ENCODE measurements around the gene HOXA7.

The HOXA7 gene

DNA sequence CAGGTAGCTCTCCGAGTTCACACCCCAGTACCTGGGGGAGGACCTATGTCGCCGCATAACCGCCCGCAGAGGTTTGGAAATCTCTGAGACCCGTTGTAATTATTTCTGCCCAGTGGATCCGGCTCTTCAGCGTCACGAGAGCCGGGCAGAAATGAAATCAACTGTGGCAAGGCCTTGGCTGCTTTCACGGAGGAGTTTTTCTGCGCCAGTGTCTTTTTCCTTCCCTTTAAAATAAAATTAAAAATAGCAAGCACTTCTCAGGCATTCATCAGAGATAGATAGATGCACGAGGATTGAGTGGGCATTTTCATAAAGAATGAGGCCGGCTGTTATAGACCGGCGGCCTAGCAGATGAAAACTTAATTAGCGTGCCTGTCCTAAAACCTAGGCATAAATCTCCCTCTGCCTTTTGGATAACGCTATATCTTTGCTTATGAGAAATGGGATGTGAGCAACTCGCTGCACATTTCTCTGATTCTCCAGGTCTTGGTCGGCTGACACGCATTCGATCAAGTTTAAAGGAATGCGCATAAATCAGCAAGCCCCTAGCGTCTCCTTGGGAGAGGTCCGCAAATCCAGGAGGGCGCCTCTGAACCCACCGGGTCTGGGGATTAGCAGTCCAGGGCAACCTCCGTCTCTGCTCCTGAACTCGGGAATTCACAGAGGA is 37.0 kb upstream of the HOXA7 start:
- no peak for DNase-seq

DNA sequence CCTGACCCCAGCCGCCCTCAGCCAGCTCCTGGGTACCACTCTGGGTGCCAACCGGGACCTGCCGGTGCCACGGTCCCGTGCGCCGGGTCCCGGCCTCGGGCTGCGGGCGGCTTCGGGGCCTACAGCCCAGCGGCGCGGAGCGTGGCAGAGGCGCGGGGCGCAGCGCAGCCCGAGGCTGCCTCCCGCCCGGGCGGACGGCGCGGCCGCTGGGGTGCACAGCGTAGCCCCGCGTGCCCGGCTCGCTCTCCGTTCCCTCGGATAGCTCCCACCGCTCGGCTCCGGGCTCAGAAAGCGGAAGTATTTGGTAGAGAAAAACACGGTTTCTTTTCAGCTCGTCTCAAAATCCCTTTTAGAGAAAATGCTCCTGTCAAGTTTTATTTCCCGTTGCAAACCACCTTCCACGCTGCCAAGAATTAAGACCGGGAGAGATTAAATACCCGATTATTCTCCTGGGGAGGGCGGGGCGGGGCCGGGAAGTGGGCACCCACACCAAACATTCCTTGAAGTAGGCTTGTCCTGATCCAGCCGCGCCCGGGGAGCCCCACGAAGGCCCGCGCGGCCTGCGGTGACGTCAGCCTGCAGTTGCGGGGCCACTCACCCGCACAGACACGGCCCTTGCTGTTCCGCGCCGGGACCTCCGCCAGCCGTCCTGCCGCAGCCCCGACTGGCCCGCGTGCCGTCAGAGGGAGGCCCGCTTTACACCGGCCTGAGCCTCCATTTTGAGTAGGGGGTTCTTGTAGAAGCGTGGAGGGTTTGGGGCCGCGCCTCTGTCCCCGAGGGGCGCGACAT is 36.3 kb upstream of the HOXA7 start:
- no peak for DNase-seq

DNA sequence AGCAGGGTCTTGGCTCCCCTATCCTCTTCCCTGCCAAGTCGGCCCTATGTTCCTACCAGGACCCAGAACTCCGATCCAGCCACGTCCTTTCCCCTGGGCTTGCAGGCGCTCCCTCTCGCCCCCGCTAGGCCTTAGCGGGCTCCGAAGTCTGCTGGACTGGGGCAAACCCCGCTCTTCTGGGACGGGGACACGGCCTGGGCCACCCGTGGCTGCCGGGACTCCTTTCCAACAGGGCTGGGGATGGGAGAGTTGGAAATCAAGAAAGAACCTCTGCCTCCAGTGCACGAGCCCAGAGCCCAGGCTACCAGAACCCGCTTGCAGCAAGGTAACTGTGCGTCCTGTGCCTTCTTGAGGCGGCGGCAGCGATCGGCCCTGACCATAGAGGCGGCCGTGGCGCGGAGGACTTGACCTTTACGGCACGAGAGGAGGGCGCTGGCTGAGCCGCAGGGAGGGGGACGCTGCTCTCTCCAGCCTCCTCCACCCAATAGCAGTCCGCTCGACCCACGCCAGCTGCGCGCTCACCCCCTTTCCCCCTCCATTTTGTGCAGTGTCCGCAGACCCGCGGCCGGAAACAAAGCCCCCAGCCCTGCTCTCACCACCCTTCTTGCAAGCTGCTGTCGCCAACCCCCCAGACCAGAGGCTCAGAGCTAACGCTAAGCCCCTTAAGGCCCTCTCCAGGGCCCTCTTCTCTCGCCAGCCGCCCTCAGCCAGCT is 35.5 kb upstream of the HOXA7 start:
- no peak for DNase-seq

DNA sequence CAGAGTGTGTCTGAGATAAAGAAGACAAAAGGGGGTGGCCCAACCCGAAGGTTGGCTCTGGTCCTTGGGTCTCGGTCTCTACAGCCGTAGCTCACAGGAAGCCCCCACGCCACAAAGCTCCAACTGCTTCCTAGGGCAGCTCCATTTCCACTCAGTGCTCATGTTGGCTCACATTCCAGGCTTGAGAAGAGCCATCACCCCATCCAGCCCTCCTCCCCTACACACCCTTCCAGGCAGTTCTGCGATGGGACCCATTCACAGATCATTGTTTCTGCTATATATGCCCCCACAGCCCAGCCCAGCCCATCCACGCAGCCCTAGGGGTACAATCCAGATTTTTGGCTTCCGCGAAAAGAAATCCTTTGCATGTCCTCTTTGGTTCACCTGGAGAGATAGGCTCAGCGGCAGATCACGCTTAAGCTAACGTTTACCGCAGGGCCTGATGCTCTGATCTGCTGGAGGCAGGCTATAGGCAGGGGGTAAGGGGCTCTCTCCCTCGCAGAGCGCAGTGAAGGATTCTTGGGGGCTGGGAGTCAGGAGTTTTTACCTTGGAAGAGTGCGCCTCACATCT is 34.8 kb upstream of the HOXA7 start:
- DNase-seq: no peak

DNA sequence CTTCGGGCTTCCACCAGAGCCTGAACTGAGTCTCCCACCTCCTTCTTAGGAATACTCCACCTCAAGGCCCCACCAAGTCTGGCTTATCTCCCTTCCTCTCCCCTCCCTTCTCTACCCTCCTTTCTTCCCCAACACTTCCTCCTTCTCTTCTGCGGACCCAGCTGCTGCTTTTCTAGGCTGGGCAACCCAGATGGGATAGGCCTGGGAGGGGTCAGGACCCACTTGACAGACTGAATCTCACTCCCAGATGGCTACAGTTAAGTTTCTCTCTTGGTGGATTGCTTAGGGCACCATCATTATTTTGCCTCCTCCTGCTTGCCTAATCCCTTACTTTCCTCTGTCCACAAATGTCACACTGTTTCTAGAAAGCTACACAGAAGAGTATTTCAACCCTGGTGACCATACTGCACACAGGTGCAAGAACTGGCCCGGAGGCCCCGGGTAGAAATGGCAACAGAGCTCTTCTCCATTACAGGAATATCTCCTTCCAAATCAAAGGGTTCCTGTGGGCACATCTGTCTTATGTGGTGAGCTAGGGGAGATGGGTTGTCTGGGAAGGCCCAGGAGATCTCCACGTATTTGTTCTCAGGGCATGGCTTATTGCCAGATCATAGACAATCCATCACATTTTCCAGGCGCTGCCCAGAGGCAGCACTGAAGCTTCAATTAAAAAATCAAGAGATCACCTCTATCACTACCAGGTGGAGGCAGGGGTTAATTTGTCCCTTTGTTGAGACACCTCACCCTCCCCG is 33.7 kb upstream of the HOXA7 start:
- peak; percentile 60 for DNase-seq

DNA sequence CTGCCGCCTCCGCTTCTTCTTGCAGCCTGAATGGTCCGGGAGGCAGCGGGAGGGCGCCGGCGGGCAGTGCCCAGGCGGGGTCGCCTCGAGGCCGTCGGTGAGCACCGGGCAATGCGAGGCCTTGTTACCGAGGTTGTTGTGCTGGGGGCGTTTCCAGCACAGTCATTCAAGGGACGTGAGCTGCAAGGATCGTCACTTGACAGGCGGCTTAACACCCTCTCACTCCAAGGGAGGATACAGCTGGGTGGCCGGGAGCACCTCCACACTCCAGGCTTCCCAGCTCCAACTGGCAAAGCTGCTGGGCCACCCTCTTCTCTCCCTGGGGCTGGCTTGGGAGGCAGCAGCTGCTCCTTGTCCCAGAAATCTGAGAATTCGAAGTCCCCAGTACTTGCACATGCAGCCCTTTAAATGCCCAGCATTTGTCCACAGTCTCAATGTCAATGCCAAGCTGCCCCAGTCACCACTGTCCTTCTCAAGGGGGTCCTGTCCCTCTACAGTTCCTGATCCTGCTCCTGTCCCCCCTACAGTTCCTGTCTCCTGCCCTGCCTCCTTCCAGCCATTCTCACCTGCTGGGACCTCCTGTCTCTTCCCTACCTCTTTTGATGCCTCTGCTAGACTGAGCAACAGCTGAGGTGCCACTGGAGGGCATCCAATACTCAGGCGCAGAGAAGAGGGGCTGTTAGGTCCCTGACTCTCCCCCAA is 33.0 kb upstream of the HOXA7 start:
- no peak for DNase-seq

DNA sequence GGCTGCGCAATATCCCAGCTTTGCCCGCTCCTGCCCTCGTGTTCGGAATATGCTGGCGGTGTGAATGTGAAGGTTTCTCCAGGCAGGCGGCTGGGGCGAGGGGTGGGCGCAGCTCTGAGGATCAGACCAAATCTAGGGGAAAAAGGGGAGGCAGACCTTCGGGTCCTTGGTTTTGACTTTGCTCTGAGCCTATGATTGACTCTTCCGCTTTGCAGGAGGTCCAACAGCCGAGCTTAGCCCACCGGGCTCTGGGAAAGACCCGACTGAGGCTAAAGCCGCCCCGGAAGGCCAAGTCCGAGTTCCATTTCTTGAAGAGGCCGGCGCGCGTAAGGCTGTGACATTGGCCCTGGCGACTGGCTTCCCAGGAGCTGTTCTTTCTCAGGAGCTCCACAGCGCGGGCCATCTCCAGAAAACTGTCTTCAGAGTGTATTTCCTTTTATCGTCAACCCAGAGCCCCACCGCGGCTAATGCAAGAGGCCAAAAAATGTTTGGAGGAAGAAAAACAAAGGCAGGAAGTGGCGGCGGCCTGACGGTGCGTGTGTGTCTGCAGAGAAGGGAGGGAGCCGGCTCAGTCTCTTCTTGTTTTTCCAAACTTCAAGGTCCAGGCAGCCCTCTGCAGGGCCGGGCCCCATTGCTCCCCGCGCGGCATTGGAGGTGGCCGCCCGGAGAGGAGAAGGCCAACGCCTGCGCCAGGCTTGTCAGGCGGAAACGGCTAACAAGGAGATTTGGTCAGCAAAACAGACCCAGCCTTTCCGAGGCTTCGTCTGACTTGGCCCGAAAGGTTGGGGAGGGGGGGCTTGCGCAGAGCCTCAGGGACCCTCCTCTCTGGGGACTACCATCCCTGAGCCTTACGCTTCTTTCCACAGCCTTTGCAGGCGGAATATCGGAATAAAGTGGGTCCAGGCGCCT is 32.2 kb upstream of the HOXA7 start:
- no peak for DNase-seq

DNA sequence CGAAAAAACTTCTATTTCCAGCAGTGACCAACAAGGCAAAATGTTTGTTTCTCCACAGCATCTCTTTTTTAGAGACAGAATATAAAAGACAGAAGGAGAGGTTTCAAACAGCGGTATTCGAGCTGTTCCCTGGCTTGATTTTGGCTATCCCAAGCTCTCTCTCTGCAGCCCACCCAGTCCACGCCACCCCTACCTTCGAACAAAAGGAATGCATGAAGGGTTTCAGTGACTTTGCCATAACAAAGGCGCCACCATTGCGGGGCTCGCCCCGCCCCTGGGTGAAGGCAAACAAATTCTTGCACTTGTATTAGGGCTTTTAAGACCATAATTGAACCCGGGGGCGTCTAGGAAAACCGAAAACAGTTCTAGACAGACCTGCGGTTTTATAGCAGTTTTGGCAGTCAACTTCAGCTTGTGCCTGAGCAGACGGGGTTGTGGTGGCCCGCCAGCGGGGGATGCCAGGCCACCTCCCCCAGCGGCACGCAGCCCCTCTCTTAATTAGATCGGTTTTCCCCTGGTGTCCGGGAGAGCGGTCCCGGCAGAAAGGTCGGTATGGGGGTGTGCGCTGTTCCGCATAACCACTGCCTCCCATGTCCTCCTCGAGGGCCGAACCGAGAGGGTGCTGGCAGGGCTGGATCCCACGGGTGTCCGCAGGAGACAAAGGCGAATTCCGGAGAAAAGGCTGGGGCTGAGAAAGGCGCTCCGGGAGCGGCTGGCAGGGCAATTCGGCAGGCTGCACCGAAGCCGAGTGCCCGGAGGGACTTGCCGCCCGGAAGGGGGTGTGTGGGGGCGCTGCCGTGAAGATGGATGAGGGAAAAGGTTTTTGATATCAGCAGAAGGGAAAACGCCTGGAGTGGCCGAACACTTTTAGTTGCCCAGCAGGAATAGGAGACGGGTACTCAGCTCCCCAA is 31.3 kb upstream of the HOXA7 start:
- DNase-seq: no peak

DNA sequence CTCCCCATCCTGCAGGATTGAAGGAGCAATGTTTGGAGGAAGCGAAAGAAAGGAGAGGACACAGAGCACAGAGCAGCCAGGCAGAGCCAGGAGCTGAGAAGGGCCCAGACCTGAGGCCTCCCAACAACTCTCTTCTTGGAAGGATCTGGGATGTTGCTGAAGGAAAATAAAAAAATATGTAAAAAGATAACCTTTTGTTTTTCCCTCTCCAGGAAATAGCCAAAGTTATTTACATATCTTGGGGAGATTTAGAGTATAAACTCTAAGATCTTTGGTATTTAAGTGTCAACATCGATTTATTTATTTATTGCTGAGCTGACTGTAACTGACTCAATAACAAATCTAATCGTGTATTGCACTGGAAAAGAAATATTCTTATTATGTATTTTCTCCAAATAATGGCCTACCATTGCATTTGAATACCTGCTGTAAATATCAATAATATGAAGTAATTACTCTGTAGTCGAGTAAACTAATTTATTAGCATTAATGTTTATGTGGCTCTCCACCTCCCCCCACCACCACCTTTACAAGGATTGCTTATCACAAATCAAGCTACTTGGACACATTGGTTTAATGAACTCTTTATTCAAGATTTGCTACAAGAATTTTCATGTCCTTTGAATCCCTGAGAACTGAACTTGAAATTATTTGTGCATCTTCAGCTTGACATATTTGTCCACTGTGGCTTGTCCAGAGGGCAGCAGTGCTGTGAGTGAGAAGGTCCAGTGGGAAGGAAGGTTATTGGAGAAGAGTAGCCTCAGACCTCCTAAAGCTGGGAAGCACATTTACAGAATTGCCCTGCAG is 30.4 kb upstream of the HOXA7 start:
- no peak for DNase-seq

DNA sequence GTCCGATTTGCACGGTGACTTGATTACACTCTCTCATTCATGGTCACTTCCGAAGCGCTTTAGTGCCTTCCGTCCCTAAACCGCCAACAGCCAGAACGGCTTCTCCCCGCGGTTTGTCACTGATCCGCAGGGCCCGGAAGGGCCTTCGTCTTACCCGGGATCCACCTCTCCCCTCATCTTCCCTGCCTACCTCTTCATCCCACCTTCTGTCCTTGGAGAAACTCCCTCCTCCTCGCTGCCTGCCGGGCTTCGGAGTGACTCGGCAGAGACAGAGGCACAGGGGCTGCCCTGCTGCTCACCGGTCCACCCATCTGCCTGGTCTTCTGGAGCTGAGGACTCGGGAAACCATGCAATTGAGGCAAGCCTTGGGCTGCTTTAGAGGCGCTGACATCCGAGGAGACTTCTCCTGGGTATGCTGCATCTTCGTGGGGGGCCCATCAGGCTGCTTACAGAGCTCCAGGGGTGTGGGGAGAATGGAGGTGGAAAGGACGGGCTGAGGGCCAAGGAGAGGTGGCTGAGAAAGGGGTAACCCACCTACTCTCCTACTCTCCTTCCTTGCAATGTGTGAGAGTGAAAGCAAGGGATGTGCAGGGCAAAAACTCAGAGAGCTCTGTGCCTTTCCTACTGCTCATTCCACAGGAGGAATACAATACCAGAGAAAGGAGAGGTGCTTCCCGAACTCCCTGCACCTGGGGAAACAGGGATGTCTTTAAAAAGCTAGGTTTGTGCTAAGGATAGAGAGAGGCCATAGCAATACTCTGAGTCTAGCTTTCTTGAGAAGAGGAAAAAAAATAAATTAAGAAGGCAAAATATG is 29.6 kb upstream of the HOXA7 start:
- no peak for DNase-seq

DNA sequence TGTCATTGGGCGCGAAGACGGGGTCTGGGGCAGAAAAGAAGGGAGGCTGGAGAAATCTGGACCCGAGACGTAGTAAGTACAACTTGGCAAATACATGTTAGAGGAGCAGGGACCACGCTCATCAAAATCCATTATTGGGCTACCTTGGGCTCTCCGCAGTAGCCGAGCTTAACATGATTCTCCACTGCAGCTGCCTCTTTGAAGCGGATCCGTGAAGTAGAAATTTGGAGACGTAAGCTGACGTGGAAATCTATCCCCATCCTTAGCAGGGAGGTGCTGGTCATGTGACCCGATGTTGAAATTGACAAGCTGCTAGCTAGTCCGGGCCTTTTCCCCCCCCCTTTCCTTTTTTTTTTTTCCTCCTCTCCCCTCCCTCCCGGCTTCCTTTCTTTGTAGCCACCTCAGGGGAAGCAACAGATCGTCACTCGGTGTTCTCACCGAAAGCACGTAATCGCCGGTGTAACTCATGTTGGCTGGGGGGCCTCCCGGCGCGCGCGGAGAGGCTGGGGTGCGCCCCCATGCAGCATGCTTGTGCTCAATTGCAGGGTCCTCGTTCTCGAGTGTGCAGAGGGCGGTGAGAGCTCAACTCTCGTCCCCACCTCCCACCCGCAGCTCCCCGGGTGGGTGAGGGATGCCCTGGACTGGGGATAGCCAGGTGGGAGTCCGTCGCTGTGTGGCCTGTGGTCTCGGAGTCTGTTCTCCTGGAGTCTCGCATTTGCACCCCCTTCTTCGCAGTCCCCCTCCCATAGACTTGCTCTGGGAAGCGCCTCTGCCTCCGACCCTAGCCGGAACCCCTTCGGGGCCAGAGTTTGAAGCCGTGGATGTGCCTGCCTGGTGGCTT is 28.8 kb upstream of the HOXA7 start, which contains the start of gene HOXA11:
TSS of gene HOXA11 (minus strand) at position 220 of the 841 bp plus-strand sequence. CDS start at position 132, 88 bp downstream.
- DNase-seq: no peak

DNA sequence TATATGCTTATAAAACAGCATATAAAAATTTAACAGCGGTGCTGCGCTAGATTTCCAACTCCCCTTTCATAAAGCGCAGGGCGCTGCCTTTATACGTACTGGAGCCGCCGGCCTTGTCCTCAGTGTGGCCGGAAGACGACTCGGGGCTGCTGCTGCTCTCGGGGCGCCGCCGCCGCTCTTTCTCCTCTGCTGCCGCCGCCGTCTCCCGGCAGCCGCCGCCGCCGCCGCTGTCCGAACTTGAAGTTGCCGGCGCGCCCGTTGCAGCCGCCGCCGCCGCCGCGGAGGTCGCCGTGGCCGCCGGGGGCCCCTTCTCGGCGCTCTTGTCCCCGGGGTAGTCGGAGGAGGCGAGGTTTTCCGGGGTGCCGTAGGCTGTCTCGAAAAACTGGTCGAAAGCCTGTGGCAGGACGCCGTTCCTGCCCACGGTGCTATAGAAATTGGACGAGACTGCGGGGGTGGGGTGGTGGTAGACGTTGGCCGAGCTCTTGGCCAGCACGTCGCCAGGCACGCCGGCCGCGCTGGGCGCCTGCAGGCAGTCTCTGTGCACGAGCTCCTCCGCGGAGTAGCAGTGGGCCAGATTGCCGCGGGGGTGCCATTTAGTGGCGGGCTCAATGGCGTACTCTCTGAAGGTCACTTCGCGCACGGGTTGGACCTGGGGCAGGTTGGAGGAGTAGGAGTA is 28.0 kb upstream of the HOXA7 start:
- DNase-seq: no peak

DNA sequence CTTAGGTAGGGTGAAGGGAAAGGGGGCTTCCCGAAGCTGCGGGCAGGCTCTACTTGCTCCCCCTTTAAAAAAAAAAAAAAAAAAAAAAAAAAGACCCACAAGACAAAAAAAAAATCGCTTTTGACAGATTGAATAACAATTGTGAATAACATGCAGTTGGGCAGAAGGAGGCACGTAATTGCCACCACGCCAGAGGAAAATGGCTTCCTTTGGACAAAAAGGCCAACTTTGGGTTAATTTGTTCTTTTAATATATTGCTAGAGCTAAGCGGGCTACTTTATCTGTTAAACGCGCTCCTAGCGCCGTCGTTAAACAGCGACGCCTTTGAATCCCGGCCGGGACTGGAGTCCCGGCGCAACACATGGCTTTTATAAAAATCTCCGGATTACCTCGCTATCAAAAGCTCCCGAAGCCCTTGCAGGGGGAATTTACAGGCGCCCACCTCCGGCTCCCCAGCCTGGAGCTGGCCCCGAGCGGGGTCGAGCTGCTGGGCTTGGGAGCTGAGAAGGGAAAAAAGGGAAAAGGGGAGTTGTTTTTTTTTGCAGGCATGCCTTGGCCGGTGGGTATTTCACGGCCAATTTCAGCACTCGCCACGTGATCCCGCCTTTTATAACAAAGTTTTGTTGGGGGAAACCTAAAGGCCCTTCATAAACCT is 27.3 kb upstream of the HOXA7 start:
- no peak for DNase-seq

DNA sequence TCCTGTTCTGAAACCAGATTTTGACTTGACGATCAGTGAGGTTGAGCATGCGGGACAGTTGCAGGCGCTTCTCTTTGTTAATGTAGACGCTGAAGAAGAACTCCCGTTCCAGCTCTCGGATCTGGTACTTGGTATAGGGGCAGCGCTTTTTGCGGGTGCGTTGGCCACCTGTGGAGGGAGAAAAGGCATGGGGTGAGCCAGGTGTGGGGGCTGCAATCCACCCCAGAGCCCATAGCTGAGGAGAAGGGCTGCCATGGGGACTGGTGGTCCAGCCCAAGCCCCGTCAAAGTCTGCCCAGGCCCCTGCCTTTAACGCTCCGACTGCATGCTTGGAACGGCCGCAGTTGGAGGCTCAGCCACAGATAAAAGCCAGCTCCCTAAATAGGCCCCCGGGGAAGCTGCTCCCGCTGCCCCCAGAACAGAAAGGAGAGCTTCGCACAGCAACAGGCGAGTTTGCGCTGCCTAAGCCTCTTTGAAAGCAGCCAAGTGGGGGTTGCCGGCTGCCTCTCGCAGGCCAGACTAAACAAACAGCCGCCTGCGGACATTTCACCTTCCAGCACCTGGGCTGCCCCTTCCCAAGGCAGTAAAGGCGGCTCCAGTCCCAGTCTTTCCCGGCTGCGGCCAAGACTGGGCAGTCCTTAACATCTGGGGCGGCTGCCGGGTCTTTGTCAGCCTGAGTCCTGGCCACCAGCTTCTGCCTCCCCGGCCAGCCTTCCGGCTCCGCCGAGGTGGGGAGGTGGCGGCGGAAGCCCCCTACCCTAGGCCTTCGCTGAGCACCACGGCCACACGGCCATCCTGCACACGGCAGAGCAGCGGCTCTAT is 26.6 kb upstream of the HOXA7 start:
- no peak for DNase-seq

DNA sequence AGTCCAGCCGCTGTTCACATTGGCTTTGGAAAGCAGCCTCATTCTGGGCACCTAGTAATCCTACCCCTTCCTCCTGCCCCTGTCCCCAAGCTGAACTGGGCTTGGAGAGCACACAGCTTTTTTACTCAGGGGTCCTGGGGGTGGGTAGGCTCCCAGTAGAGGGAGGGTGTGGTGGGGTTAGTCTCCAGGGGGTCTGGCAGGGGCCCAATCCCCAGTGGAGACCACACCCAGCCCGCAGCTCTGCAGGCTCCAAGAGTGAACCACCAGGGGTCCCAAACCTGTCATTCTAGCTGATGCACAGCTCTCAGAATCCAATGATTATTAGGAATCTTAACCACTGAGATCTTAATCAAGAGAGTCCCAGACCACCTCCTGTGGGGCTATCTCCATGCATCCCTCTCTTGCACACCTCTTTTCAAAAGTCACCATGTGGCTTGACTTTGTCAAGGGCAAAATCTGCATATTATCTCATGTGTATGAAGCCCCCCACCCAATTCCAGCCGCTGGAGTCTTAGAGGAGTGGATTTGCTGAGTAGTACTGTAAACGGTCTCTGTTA is 25.9 kb upstream of the HOXA7 start:
- no peak for DNase-seq
